Measurements from ENCODE around the gene GPR65. TPM values are rescaled to one million over a fixed set of nuclear protein-coding genes. Genes with fewer than 3 reads are reported as not detected.

GPR65 gene
- total RNA-seq, 4 donors from 2014 or later, result 0.32 to 0.47 (median 0.38) TPM; not detected in 1

- TF ChIP-seq POLR2A (IDR thresholded peaks at IDR 0.05), result no peak
- TF ChIP-seq POLR2AphosphoS5 (IDR thresholded peaks at IDR 0.05), result no peak
- no peak for TF ChIP-seq EP300 (IDR thresholded peaks at IDR 0.05)
- no peak for TF ChIP-seq CTCF (IDR thresholded peaks at IDR 0.05)
- DNase-seq (ENCODE audit: low spot score in 2 of 2), result no peak
- Histone ChIP-seq H3K9me3 (no peaks in the 10 kb centered on the region), H3K27ac (no peak overlapping the region), H3K36me3 (no peaks in the 10 kb centered on the region), H3K4me1 (no peaks in the 10 kb centered on the region), H3K4me3 (no peak overlapping the region), H3K27me3 (no peaks in the 10 kb centered on the region)
- 86% methylated on average over 4 of the region's 4 CpGs for WGBS
Observed at GRCh38 chr14:88003425-88003824, 1.5 kb upstream of the GPR65 start.

GRCh38 chr14:88004506-88005036 lies 364 bp upstream of the GPR65 start:
- H3K27me3 ChIP-seq, result no peaks in the 10 kb centered on the region
- WGBS, result 74% methylated on average over 3 of the region's 3 CpGs
- H3K27ac ChIP-seq, result no peak overlapping the region
- H3K36me3 ChIP-seq, result no peaks in the 10 kb centered on the region
- no peak for DNase-seq (ENCODE audit: low spot score in 2 of 2)
- no peaks in the 10 kb centered on the region for H3K4me1 ChIP-seq
- H3K9me3 ChIP-seq, result no peaks in the 10 kb centered on the region
- no peak overlapping the region for H3K4me3 ChIP-seq
- TF ChIP-seq CTCF (IDR thresholded peaks at IDR 0.05), result no peak
- TF ChIP-seq EP300 (IDR thresholded peaks at IDR 0.05), result no peak
- TF ChIP-seq POLR2A (IDR thresholded peaks at IDR 0.05), result no peak
- TF ChIP-seq POLR2AphosphoS5 (IDR thresholded peaks at IDR 0.05), result no peak

- 74% methylated on average over 13 of the region's 13 CpGs for WGBS
- no peak overlapping the region for H3K4me3 ChIP-seq
- no peaks in the 10 kb centered on the region for H3K36me3 ChIP-seq
- no peaks in the 10 kb centered on the region for H3K9me3 ChIP-seq
- peak overlapping the region; percentile 15 for H3K27ac ChIP-seq
- no peak for DNase-seq (ENCODE audit: low spot score in 2 of 2)
- H3K27me3 ChIP-seq, result no peaks in the 10 kb centered on the region
- TF ChIP-seq POLR2AphosphoS5 (IDR thresholded peaks at IDR 0.05), result no peak
- no peak for TF ChIP-seq POLR2A (IDR thresholded peaks at IDR 0.05)
- TF ChIP-seq EP300 (IDR thresholded peaks at IDR 0.05), result no peak
- TF ChIP-seq CTCF (IDR thresholded peaks at IDR 0.05), result no peak
- no peaks in the 10 kb centered on the region for H3K4me1 ChIP-seq
Observed at GRCh38 chr14:88005978-88006851, 1.3 kb downstream of the GPR65 start.

GRCh38 chr14:88007608-88008007 lies 2.7 kb downstream of the GPR65 start:
- no peak overlapping the region for H3K27ac ChIP-seq
- no peak for DNase-seq (ENCODE audit: low spot score in 2 of 2)
- H3K9me3 ChIP-seq, result no peaks in the 10 kb centered on the region
- TF ChIP-seq POLR2AphosphoS5 (IDR thresholded peaks at IDR 0.05) (no peak), POLR2A (IDR thresholded peaks at IDR 0.05) (no peak), CTCF (IDR thresholded peaks at IDR 0.05) (no peak), EP300 (IDR thresholded peaks at IDR 0.05) (no peak)
- H3K4me1 ChIP-seq, result no peaks in the 10 kb centered on the region
- no peaks in the 10 kb centered on the region for H3K36me3 ChIP-seq
- 67% methylated on average over 1 of the region's 1 CpG for WGBS
- no peaks in the 10 kb centered on the region for H3K27me3 ChIP-seq
- H3K4me3 ChIP-seq, result no peak overlapping the region

DNA sequence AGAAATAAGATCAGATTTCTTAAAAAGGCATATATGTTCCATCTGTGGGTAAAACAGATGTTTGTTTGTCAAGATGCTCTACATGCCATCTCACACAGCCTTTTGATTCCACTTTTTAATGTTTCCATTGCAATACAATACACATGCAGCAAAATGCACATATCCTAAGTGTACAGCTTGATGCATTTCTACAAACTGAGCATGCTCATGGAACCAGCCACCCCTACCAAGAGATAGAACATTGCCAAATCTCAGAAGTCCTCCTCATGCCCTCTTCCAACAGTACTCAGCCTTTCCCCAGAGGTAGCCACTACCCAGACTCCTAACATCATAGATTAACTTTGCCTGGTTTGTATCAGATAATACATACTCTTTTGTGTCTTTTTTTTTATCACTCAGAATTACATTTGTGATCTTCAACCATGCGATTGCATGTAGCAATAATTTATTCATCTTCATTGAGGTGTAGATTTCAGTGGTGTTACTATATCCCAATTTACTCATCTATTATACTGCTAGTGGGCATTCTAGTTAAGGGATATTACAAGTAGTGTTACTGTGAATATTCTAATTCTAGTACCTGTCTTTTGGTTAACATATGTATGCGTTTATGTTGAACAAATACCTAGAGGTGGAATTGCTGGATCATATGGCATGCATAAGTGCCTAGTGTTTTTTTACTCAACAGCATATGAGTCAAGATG lies 3.3 kb downstream of the GPR65 start:
- Histone ChIP-seq H3K27me3 (no peaks in the 10 kb centered on the region), H3K9me3 (no peaks in the 10 kb centered on the region), H3K4me3 (no peak overlapping the region), H3K27ac (no peak overlapping the region), H3K36me3 (no peaks in the 10 kb centered on the region), H3K4me1 (no peaks in the 10 kb centered on the region)
- 92% methylated on average over 2 of the region's 2 CpGs for WGBS
- no peak for DNase-seq (ENCODE audit: low spot score in 2 of 2)
- TF ChIP-seq CTCF (IDR thresholded peaks at IDR 0.05) (no peak), POLR2A (IDR thresholded peaks at IDR 0.05) (no peak), EP300 (IDR thresholded peaks at IDR 0.05) (no peak), POLR2AphosphoS5 (IDR thresholded peaks at IDR 0.05) (no peak)

Measured in suprapubic skin (tissue), 4 donors.